ENCODE data around the gene B3GNT4. TPM values are rescaled to one million over a fixed set of nuclear protein-coding genes. Genes with fewer than 3 reads are reported as not detected.
"Not testable (repeated sequence)": the region's sequence is repeated elsewhere in the genome, so short reads cannot be mapped to it uniquely, and the experiment has no call there.

Gene B3GNT4
- total and polyA plus RNA-seq, 2 of the 13 experiments (the other 11 are each of a cell fraction or from before 2014, with no cell fraction given): 0.04 to 0.21 TPM

- not testable (repeated sequence) for FAIRE-seq
These were observed 55.0 kb downstream of the B3GNT4 start for GRCh38 chr12:122258462-122258861.

More at GRCh38 chr12:122258462-122258861, 55.0 kb downstream of the B3GNT4 start:
- H3K4me3 ChIP-seq (replicated peaks in 1 of 3; ENCODE audit: insufficient read depth in 1 of 3, low read depth in 2 of 3, low read length in 3 of 3); H2AFZ ChIP-seq (ENCODE audit: low read length); H3K9ac ChIP-seq (ENCODE audit: insufficient read depth, low read depth, low read length); H3K27me3 ChIP-seq (ENCODE audit: control insufficient read depth in 1 of 2, insufficient read depth in 2 of 2, low read length in 2 of 2); H3K4me1 ChIP-seq (ENCODE audit: insufficient read depth, low read length); intact Hi-C loops (cut with micrococcal nuclease; ENCODE audit: unreplicated experiment); DNase-seq (ENCODE audit: low spot score); H4K20me1 ChIP-seq (ENCODE audit: insufficient read depth, low read length); H3K27ac ChIP-seq (ENCODE audit: extremely low read length, insufficient read depth, low read length); in situ Hi-C loops (cut with HindIII; ENCODE audit: extremely low pct_ligation_motif_present, low pct_unique_long_range_greater_than_20kb); CTCF ChIA-PET (ENCODE audit: low intra/inter-chr PET ratio, low total read pairs); POLR2A ChIA-PET; H3K79me2 ChIP-seq (ENCODE audit: insufficient read depth, low read length); H3K4me2 ChIP-seq (ENCODE audit: low read depth, low read length); H3K9me3 ChIP-seq (ENCODE audit: low read length); BruUV-seq (replicated peaks); ATAC-seq: not testable (repeated sequence)
- H3K36me3 ChIP-seq (replicated peaks in 1 of 2; ENCODE audit: control insufficient read depth in 1 of 2, insufficient read depth in 2 of 2, low read length in 2 of 2): peaks cover 8 to 40% of the 10 kb centered on the region in 2 experiments
- WGBS (ENCODE audit: low lambda C conversion rate): 91% methylated on average over 4 of the region's 4 CpGs

Small RNAs within 50 kb of the gene (small RNA-seq; reads per million reads assigned to genes)
- gene DIABLO (ENCODE audit: insufficient read depth in 2 of 3, insufficient read length in 3 of 3, low read depth in 2 of 3, low replicate concordance in 1 of 3): 0.20 to 0.97 (median 0.65) reads per million in 3 experiments

Other genes with a start within 250 kb of the B3GNT4 start
- gene BCL7A, start 181.8 kb upstream of the B3GNT4 start, total RNA-seq (2016; rRNA removed; fragmentation: Illumina TruSeq; extraction: Trizol): 6.2 and 6.3 TPM in 2 replicates
- 4.1 and 5.4 TPM in 2 replicates for gene BCL7A, start 181.8 kb upstream of the B3GNT4 start, polyA plus RNA-seq (2011; rRNA removed)
- 4.4 and 5.3 TPM in 2 replicates for gene MLXIP, start 125.0 kb upstream of the B3GNT4 start, total RNA-seq (2016; rRNA removed; fragmentation: Illumina TruSeq; extraction: Trizol)
- 6.3 and 6.7 TPM in 2 replicates for gene MLXIP, start 125.0 kb upstream of the B3GNT4 start, polyA plus RNA-seq (2011; rRNA removed)
- gene IL31, start 29.5 kb upstream of the B3GNT4 start, total RNA-seq (2016; rRNA removed; fragmentation: Illumina TruSeq; extraction: Trizol): not detected in 2 replicates
- not detected in 2 replicates for gene IL31, start 29.5 kb upstream of the B3GNT4 start, polyA plus RNA-seq (2011; rRNA removed)
- not detected in 2 replicates for gene LRRC43, start 20.6 kb upstream of the B3GNT4 start, total RNA-seq (2016; rRNA removed; fragmentation: Illumina TruSeq; extraction: Trizol)
- gene LRRC43, start 20.6 kb upstream of the B3GNT4 start, polyA plus RNA-seq (2011; rRNA removed): not detected in 2 replicates
- gene DIABLO, start 22.3 kb downstream of the B3GNT4 start, total RNA-seq (2016; rRNA removed; fragmentation: Illumina TruSeq; extraction: Trizol): 70.9 and 82.4 TPM in 2 replicates
- gene DIABLO, start 22.3 kb downstream of the B3GNT4 start, polyA plus RNA-seq (2011; rRNA removed): 19.4 and 20.7 TPM in 2 replicates
- gene VPS33A, start 62.8 kb downstream of the B3GNT4 start, total RNA-seq (2016; rRNA removed; fragmentation: Illumina TruSeq; extraction: Trizol): 43.6 and 58.0 TPM in 2 replicates
- gene VPS33A, start 62.8 kb downstream of the B3GNT4 start, polyA plus RNA-seq (2011; rRNA removed): 11.0 and 11.2 TPM in 2 replicates
- gene CLIP1, start 219.0 kb downstream of the B3GNT4 start, total RNA-seq (2016; rRNA removed; fragmentation: Illumina TruSeq; extraction: Trizol): 28.9 and 30.2 TPM in 2 replicates
- gene CLIP1, start 219.0 kb downstream of the B3GNT4 start, polyA plus RNA-seq (2011; rRNA removed): 42.8 and 43.7 TPM in 2 replicates

All from HepG2 (cell line).